ENCODE data around the gene ERAL1. TPM values are rescaled to one million over a fixed set of nuclear protein-coding genes. Genes with fewer than 3 reads are reported as not detected.
"Not testable (repeated sequence)": the region's sequence is repeated elsewhere in the genome, so short reads cannot be mapped to it uniquely, and the experiment has no call there.

Gene ERAL1
- total and polyA plus RNA-seq, 2 experiments from 2014 or later, result 30.0 to 77.1 TPM

- WGBS (ENCODE audit: low lambda C conversion rate, missing lambda C conversion rate), result 96% methylated on average over 15 of the region's 15 CpGs
- no peak for DNase-seq (ENCODE audit: low spot score)
- Histone ChIP-seq H4K20me1 (ENCODE audit: insufficient read depth, poor library complexity, severe bottlenecking) (no peaks in the 10 kb centered on the region), H2AFZ (no peak overlapping the region), H3K27me3 (no peaks in the 10 kb centered on the region), H3K4me3 (no peak overlapping the region), H3K79me2 (peaks cover 86% of the 10 kb centered on the region), H3K4me2 (no peak overlapping the region), H3K27ac (no peak overlapping the region), H3K4me1 (ENCODE audit: insufficient read depth) (no peaks in the 10 kb centered on the region), H3K9me3 (ENCODE audit: low read depth) (no peaks in the 10 kb centered on the region), H3K9me2 (replicated peaks; ENCODE audit: insufficient read depth) (no peaks in the 10 kb centered on the region), H3K36me3 (replicated peaks; ENCODE audit: insufficient read depth, low read depth) (no peaks in the 10 kb centered on the region)
- no peak for TF ChIP-seq EZH2 (IDR thresholded peaks at IDR 0.05; ENCODE audit: borderline replicate concordance)
- no peak for TF ChIP-seq EZH2phosphoT487 (IDR thresholded peaks at IDR 0.05; ENCODE audit: low read depth, severe bottlenecking, unreplicated experiment)
- TF ChIP-seq CTCF (IDR thresholded peaks at IDR 0.05; ENCODE audit: poor library complexity), result no peak
Measured at GRCh38 chr17:28828294-28829040, 26.3 kb upstream of the ERAL1 start.

- H3K79me2 ChIP-seq, result peaks cover 97% of the 10 kb centered on the region
- H3K9me2 ChIP-seq (replicated peaks; ENCODE audit: insufficient read depth), result no peaks in the 10 kb centered on the region
Measured at GRCh38 chr17:28834420-28834819, 20.4 kb upstream of the ERAL1 start.

GRCh38 chr17:28836541-28836940 lies 18.3 kb upstream of the ERAL1 start:
- not testable (repeated sequence) for H3K27ac ChIP-seq; H3K4me1 ChIP-seq (ENCODE audit: insufficient read depth); H3K9me3 ChIP-seq (ENCODE audit: low read depth); H3K27me3 ChIP-seq; DNase-seq (ENCODE audit: low spot score); H2AFZ ChIP-seq; H3K9me2 ChIP-seq (replicated peaks; ENCODE audit: insufficient read depth); H3K36me3 ChIP-seq (replicated peaks; ENCODE audit: insufficient read depth, low read depth); H3K4me2 ChIP-seq; H4K20me1 ChIP-seq (ENCODE audit: insufficient read depth, poor library complexity, severe bottlenecking); H3K4me3 ChIP-seq
- peaks cover 100% of the 10 kb centered on the region for H3K79me2 ChIP-seq
- 87% methylated on average over 10 of the region's 10 CpGs for WGBS (ENCODE audit: low lambda C conversion rate, missing lambda C conversion rate)

More at GRCh38 chr17:28834420-28834819, 20.4 kb upstream of the ERAL1 start:
- no peaks in the 10 kb centered on the region for H3K4me1 ChIP-seq (ENCODE audit: insufficient read depth)
- no peaks in the 10 kb centered on the region for H3K9me3 ChIP-seq (ENCODE audit: low read depth)
- H2AFZ ChIP-seq, result no peak overlapping the region
- no peak overlapping the region for H3K27ac ChIP-seq
- DNase-seq (ENCODE audit: low spot score), result no peak
- H3K4me3 ChIP-seq, result no peak overlapping the region
- H3K36me3 ChIP-seq (replicated peaks; ENCODE audit: insufficient read depth, low read depth), result no peaks in the 10 kb centered on the region
- H3K4me2 ChIP-seq, result no peak overlapping the region
- TF ChIP-seq EZH2 (IDR thresholded peaks at IDR 0.05; ENCODE audit: borderline replicate concordance), result no peak
- TF ChIP-seq CTCF (IDR thresholded peaks at IDR 0.05; ENCODE audit: poor library complexity), result no peak
- no peak for TF ChIP-seq EZH2phosphoT487 (IDR thresholded peaks at IDR 0.05; ENCODE audit: low read depth, severe bottlenecking, unreplicated experiment)
- 100% methylated on average over 1 of the region's 1 CpG for WGBS (ENCODE audit: low lambda C conversion rate, missing lambda C conversion rate)
- peaks cover 4% of the 10 kb centered on the region for H4K20me1 ChIP-seq (ENCODE audit: insufficient read depth, poor library complexity, severe bottlenecking)
- no peaks in the 10 kb centered on the region for H3K27me3 ChIP-seq

GRCh38 chr17:28839221-28839620 lies 15.6 kb upstream of the ERAL1 start:
- H3K4me1 ChIP-seq (ENCODE audit: insufficient read depth), result peaks cover 5% of the 10 kb centered on the region
- H3K9me3 ChIP-seq (ENCODE audit: low read depth), result no peaks in the 10 kb centered on the region
- DNase-seq (ENCODE audit: low spot score), result no peak
- peaks cover 87% of the 10 kb centered on the region for H3K79me2 ChIP-seq
- H3K36me3 ChIP-seq (replicated peaks; ENCODE audit: insufficient read depth, low read depth), result no peaks in the 10 kb centered on the region
- no peak overlapping the region for H2AFZ ChIP-seq
- 87% methylated on average over 2 of the region's 2 CpGs for WGBS (ENCODE audit: low lambda C conversion rate, missing lambda C conversion rate)
- H3K4me3 ChIP-seq, result no peak overlapping the region
- TF ChIP-seq CTCF (IDR thresholded peaks at IDR 0.05; ENCODE audit: poor library complexity) (no peak), EZH2phosphoT487 (IDR thresholded peaks at IDR 0.05; ENCODE audit: low read depth, severe bottlenecking, unreplicated experiment) (no peak), EZH2 (IDR thresholded peaks at IDR 0.05; ENCODE audit: borderline replicate concordance) (no peak)
- no peaks in the 10 kb centered on the region for H3K9me2 ChIP-seq (replicated peaks; ENCODE audit: insufficient read depth)
- peaks cover 4% of the 10 kb centered on the region for H4K20me1 ChIP-seq (ENCODE audit: insufficient read depth, poor library complexity, severe bottlenecking)
- H3K27ac ChIP-seq, result no peak overlapping the region
- no peaks in the 10 kb centered on the region for H3K27me3 ChIP-seq
- H3K4me2 ChIP-seq, result no peak overlapping the region

All from hepatocyte (in vitro differentiated cells).